Liver (tissue), 3 donors: ENCODE data around the gene CWC22.

ENCODE experiments used
- JUND ChIP-seq, 2 donors: IDR thresholded peaks; 2 replicates each; pipeline ENCODE4 v1.6.1; 2016; ENCODE audit warnings: antibody characterized with exemption in 2 of 2
- RXRA ChIP-seq, 2 donors: IDR thresholded peaks; 2 replicates each; pipeline ENCODE4 v1.6.1; 2017 to 2018; ENCODE audit warnings: antibody characterized with exemption in 2 of 2, mild to moderate bottlenecking in 1 of 2
- SP1 ChIP-seq: IDR thresholded peaks from 2 replicates; pipeline ENCODE4 v1.6.1; 2018; ENCODE audit warnings: antibody characterized with exemption, mild to moderate bottlenecking
- TAF1 ChIP-seq: conservative IDR thresholded peaks from 2 replicates; pipeline ENCODE4 v1.6.1; 2016; ENCODE audit warnings: antibody characterized with exemption, mild to moderate bottlenecking
- TF ChIP-seq, protein P1 (sequence below): fragments of 150-350 bp; IDR thresholded peaks from 2 replicates; pipeline ENCODE4 v1.5.1; 2017; ENCODE audit warnings: improper control_type of control experiment, low read depth, low read length; ENCODE audit not compliant: missing input control
- TF ChIP-seq, protein P2 (sequence below): IDR thresholded peaks from 2 replicates; pipeline ENCODE4 v1.6.1; 2016; ENCODE audit warnings: antibody characterized with exemption
- donor health status: healthy.
- donor health status: healthy.

GRCh38 chr2:179925713-179926112 lies 81.4 kb downstream of the CWC22 start:
- TF ChIP-seq TAF1 (no peak), RXRA (IDR thresholded peaks at IDR 0.05) (no peak), SP1 (no peak), JUND (IDR thresholded peaks at IDR 0.05) (no peak)
- TF ChIP-seq, protein P1, sequence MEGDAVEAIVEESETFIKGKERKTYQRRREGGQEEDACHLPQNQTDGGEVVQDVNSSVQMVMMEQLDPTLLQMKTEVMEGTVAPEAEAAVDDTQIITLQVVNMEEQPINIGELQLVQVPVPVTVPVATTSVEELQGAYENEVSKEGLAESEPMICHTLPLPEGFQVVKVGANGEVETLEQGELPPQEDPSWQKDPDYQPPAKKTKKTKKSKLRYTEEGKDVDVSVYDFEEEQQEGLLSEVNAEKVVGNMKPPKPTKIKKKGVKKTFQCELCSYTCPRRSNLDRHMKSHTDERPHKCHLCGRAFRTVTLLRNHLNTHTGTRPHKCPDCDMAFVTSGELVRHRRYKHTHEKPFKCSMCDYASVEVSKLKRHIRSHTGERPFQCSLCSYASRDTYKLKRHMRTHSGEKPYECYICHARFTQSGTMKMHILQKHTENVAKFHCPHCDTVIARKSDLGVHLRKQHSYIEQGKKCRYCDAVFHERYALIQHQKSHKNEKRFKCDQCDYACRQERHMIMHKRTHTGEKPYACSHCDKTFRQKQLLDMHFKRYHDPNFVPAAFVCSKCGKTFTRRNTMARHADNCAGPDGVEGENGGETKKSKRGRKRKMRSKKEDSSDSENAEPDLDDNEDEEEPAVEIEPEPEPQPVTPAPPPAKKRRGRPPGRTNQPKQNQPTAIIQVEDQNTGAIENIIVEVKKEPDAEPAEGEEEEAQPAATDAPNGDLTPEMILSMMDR: no peak
- TF ChIP-seq, protein P2, sequence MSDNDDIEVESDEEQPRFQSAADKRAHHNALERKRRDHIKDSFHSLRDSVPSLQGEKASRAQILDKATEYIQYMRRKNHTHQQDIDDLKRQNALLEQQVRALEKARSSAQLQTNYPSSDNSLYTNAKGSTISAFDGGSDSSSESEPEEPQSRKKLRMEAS: no peak
